ENCODE data around the gene GIN1. TPM values are rescaled to one million over a fixed set of nuclear protein-coding genes. Genes with fewer than 3 reads are reported as not detected.
A peak's percentile ranks its signal among the peaks of the same experiment; 100 is the strongest.

GIN1 gene
- total and polyA plus RNA-seq, 9 of the 15 experiments (the other 6 are each of a cell fraction or from before 2014, with no cell fraction given) = 2.4 to 9.8 (median 7.8) TPM

DNA sequence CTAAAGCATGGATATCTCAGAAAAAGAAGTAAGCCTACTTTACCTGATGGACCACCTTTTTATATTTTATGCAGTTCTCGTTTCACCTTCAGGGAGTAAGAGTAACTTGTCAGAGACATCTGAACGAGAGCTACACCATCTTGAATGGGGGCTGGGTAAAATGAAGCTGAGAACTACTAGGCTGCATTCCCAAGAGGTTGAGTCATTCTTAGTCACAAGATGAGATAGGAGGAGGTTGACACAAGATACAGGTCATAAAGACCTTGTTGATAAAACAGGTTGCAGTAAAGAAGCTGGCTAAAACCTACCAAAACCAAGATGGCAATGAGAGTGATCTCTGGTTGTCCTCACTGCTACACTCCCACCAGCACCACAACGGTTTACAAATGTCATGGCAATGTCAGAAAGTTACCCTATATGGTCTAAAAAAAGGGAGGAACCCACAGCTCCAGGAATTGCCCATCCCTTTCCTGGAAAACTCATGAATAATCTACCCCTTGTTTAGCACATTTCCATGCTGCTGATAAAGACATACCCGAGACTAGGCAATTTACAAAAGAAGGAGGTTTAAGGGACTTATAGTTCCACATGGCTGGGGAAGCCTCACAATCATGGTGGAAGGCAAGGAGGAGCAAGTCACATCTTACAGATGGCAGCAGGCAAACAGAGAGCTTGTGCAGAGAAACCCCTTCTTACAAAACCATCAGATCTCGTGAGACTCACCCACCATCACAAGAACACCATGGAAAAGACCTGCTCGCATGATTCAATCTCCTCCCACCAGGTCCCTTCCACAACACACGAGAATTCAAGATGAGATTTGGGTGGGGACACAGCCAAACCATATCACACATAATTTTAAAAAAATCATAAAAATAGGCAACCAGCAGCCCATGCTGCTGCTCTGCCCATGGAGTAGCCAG is 62.5 kb downstream of the GIN1 start:
- no peaks in the 10 kb centered on the region for H3K27me3 ChIP-seq (ENCODE audit: control insufficient read depth in 2 of 2, insufficient read depth in 2 of 2, low read length in 2 of 2)
- H3K27ac ChIP-seq (ENCODE audit: extremely low read depth, low read depth, low read length) = peak overlapping the region; percentile 58; the same call in 2 of the 3 replicates
- POLR2A ChIA-PET = interaction anchor here (0.9 kb wide), 1 partner anchor 12 kb away, joined by 3 read pairs; no protein-coding TSS in a partner anchor
- peak; percentile 83 for ATAC-seq
- peak overlapping the region; percentile 61 for H3K4me2 ChIP-seq (ENCODE audit: insufficient read depth, low read length)
- H3K9me1 ChIP-seq (ENCODE audit: control insufficient read depth, insufficient read depth, low read length) = no peaks in the 10 kb centered on the region
- 8% methylated on average over 7 of the region's 7 CpGs for WGBS (ENCODE audit: insufficient coverage, low coverage, missing lambda C conversion rate)
- CTCF ChIA-PET (ENCODE audit: low intra/inter-chr PET ratio) = no interaction called here
- intact Hi-C loops (cut with micrococcal nuclease) = loop anchor here (5.0 kb wide), 1 partner anchor 65 kb away; the partner anchor contains the start of genes GIN1 and PPIP5K2
- H2AFZ ChIP-seq (ENCODE audit: low read depth, low read length) = peak overlapping the region; percentile 66
- no peaks in the 10 kb centered on the region for H3K36me3 ChIP-seq (ENCODE audit: control insufficient read depth, insufficient read depth, low read length)
- H3K4me3 ChIP-seq = no peak overlapping the region
- no peak overlapping the region for H3K9ac ChIP-seq (ENCODE audit: insufficient read depth in 1 of 2, low read depth in 2 of 2, low read length in 2 of 2)
- H3K9me3 ChIP-seq (replicated peaks; ENCODE audit: control insufficient read depth, insufficient read depth, low read depth, low read length) = 0 out of 2 replicates have a peak, but pooled peaks cover 2% of the 10 kb centered on the region
- TSS peak; percentile 78 for BruUV-seq (replicated peaks)
- in situ Hi-C loops (cut with MboI) = no loop called here
- no peak for FAIRE-seq
- peaks cover 0 to 6% of the 10 kb centered on the region in 2 experiments; a peak in 2 of 5 replicates for H3K4me1 ChIP-seq (replicated peaks in 1 of 2; ENCODE audit: control insufficient read depth in 2 of 2, insufficient read depth in 2 of 2, low read length in 2 of 2)
- H3K79me2 ChIP-seq (ENCODE audit: control insufficient read depth, insufficient read depth, low read length) = no peaks in the 10 kb centered on the region
- DNase-seq (ENCODE audit: extremely low read depth in 1 of 4, low spot score in 3 of 4) = peak in 1 of 4 experiments; percentile 66
- no peaks in the 10 kb centered on the region for H4K20me1 ChIP-seq (replicated peaks; ENCODE audit: control insufficient read depth, insufficient read depth, low read length)
- no peak for TF ChIP-seq PRPF4 (IDR thresholded peaks at IDR 0.05; ENCODE audit: insufficient read depth, low read depth, low read length, poor library complexity, severe bottlenecking)
- TF ChIP-seq ZNF707 (CRISPR knock-in tag; conservative IDR thresholded peaks at IDR 0.05) = no peak; the same call in 1 of the 2 replicates
- peak; percentile 81 for TF ChIP-seq ZNF57 (CRISPR knock-in tag; IDR thresholded peaks at IDR 0.05)
- TF ChIP-seq, protein P1, sequence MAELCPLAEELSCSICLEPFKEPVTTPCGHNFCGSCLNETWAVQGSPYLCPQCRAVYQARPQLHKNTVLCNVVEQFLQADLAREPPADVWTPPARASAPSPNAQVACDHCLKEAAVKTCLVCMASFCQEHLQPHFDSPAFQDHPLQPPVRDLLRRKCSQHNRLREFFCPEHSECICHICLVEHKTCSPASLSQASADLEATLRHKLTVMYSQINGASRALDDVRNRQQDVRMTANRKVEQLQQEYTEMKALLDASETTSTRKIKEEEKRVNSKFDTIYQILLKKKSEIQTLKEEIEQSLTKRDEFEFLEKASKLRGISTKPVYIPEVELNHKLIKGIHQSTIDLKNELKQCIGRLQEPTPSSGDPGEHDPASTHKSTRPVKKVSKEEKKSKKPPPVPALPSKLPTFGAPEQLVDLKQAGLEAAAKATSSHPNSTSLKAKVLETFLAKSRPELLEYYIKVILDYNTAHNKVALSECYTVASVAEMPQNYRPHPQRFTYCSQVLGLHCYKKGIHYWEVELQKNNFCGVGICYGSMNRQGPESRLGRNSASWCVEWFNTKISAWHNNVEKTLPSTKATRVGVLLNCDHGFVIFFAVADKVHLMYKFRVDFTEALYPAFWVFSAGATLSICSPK (IDR thresholded peaks at IDR 0.05; ENCODE audit: borderline replicate concordance) = no peak
- TF ChIP-seq, protein P2, sequence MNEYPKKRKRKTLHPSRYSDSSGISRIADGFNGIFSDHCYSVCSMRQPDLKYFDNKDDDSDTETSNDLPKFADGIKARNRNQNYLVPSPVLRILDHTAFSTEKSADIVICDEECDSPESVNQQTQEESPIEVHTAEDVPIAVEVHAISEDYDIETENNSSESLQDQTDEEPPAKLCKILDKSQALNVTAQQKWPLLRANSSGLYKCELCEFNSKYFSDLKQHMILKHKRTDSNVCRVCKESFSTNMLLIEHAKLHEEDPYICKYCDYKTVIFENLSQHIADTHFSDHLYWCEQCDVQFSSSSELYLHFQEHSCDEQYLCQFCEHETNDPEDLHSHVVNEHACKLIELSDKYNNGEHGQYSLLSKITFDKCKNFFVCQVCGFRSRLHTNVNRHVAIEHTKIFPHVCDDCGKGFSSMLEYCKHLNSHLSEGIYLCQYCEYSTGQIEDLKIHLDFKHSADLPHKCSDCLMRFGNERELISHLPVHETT (CRISPR knock-in tag; conservative IDR thresholded peaks at IDR 0.05 in 1 of 2, IDR thresholded peaks at IDR 0.05 in 1 of 2) = peak in 1 of 2 experiments; percentile 97; a peak in 2 of 4 replicates
- TF ChIP-seq, protein P3, sequence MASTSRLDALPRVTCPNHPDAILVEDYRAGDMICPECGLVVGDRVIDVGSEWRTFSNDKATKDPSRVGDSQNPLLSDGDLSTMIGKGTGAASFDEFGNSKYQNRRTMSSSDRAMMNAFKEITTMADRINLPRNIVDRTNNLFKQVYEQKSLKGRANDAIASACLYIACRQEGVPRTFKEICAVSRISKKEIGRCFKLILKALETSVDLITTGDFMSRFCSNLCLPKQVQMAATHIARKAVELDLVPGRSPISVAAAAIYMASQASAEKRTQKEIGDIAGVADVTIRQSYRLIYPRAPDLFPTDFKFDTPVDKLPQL (IDR thresholded peaks at IDR 0.05; ENCODE audit: extremely low read depth, insufficient read length) = no peak
- no peak for TF ChIP-seq MTA1 (IDR thresholded peaks at IDR 0.05; ENCODE audit: borderline replicate concordance)
- TF ChIP-seq NR2C2 (CRISPR knock-in tag; IDR thresholded peaks at IDR 0.05) = no peak
- peak; percentile 76 for TF ChIP-seq NR2C2 (tag; IDR thresholded peaks at IDR 0.05)
- TF ChIP-seq ZNF274 (IDR thresholded peaks at IDR 0.05; ENCODE audit: borderline replicate concordance, low read depth, low read length) = no peak
- no peak for TF ChIP-seq SIN3B (IDR thresholded peaks at IDR 0.05; ENCODE audit: low read depth)
- no peak for TF ChIP-seq HNRNPUL1 (IDR thresholded peaks at IDR 0.05; ENCODE audit: low read length)
- TF ChIP-seq HDAC2 (IDR thresholded peaks at IDR 0.05) = no peak
- no peak for TF ChIP-seq ZNF253 (CRISPR knock-in tag; conservative IDR thresholded peaks at IDR 0.05)
- peak; percentile 93 for TF ChIP-seq ZNF41 (CRISPR knock-in tag; conservative IDR thresholded peaks at IDR 0.05)
- peak; percentile 89 for TF ChIP-seq IFI16 (CRISPR knock-in tag; IDR thresholded peaks at IDR 0.05)
